Central memory CD8-positive, alpha-beta T cell (primary cell): ENCODE measurements around the gene CCDC182.

Experiments
- ATAC-seq: fragments of 150-1000 bp; cut with Tn5 transposase; replicated peaks from 2 replicates; pipeline ENCODE4 v1.10.0; 2022; ENCODE audit warnings: mild to moderate bottlenecking, moderate FRiP score, moderate number of reproducible peaks; ENCODE audit not compliant: poor library complexity, severe bottlenecking; ENCODE audit errors: extremely low read depth
- DNase-seq, 2 donors: peaks; one replicate each; pipeline ENCODE4 v3.0.0; 2021; ENCODE audit warnings: low spot score in 2 of 2
- H3K27ac Mint-ChIP-seq: one replicate; pipeline ENCODE4 v1.8.0; 2022; ENCODE audit warnings: low read depth, mild to moderate bottlenecking, moderate library complexity, mixed read lengths
- H3K27me3 Mint-ChIP-seq: one replicate; pipeline ENCODE4 v1.8.0; 2022; ENCODE audit warnings: mixed read lengths
- H3K36me3 Mint-ChIP-seq: one replicate; pipeline ENCODE4 v1.8.0; 2022; ENCODE audit warnings: mild to moderate bottlenecking, moderate library complexity, mixed read lengths; ENCODE audit not compliant: insufficient read depth
- H3K4me1 Mint-ChIP-seq: one replicate; pipeline ENCODE4 v1.8.0; 2022; ENCODE audit warnings: mixed read lengths
- H3K4me3 Mint-ChIP-seq: one replicate; pipeline ENCODE4 v1.8.0; 2022; ENCODE audit warnings: mild to moderate bottlenecking, moderate library complexity, mixed read lengths
- H3K9me3 Mint-ChIP-seq: one replicate; pipeline ENCODE4 v1.8.0; 2022; ENCODE audit warnings: mixed read lengths

Gene CCDC182

DNA sequence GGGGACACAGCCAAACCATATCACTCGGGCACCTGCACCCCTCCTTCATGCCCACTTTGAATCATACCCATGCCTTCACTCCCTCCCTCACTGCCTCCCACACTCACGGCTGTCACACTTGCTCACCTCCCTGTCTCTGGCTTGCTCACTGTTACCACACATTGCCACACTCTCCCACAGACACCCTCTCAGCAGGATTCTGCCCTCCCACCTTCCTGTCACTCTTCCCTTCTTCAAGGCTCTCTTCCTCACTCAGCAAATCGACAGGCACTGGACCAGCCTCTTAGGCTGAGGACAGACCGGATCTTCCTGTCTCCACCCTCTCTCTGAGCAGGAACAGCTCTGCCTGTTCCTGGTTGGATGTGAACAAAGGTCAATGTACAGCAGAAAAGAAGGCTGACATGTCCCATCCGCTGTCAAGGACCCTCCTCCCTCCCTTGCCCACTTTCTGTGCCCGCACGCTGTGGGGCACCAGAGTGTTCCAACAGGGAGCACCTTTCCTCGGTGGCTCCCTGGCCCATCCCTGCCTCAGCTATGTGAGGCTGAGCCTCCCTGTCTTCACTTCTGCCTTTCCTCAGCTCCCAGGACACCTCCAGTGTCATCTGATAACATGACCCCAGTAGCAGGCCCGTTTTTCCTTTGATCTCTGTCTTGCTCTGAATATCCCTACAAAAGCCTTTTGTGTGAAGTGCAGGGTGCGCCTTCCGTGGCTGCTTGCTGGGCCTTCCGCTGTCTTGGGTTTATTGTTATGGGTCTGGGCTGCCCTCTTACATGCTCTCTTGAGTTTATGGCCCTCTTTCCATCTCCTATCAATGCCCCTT, 47.0 kb downstream of the CCDC182 start:
- no peak overlapping the region for H3K27ac Mint-ChIP-seq
- H3K4me3 Mint-ChIP-seq = no peak overlapping the region
- peaks cover 4% of the 10 kb centered on the region for H3K9me3 Mint-ChIP-seq
- H3K4me1 Mint-ChIP-seq = peaks cover 6% of the 10 kb centered on the region
- no peaks in the 10 kb centered on the region for H3K27me3 Mint-ChIP-seq
- no peak for ATAC-seq
- peaks cover 4% of the 10 kb centered on the region for H3K36me3 Mint-ChIP-seq
- DNase-seq = no peak

DNA sequence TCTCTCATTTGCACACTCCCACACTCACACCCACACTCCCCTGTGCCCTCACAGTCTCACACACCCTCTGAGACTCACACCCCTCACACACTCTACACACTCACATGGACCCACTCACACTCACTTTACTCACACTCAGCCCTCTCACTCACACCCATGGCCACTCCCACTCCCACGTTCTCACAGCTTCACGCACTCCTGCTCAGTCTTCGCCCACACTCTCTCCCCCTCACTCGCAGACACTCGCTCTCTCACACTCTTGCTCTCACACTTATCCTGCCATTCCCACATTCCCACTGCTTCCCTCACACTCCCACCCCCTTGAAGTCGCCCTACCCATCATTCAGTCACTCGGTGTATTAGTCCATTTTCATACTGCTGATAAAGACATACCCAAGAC, 47.9 kb downstream of the CCDC182 start:
- peaks cover 4% of the 10 kb centered on the region for H3K9me3 Mint-ChIP-seq
- H3K4me3 Mint-ChIP-seq = no peak overlapping the region
- peaks cover 15% of the 10 kb centered on the region for H3K4me1 Mint-ChIP-seq
- peaks cover 4% of the 10 kb centered on the region for H3K36me3 Mint-ChIP-seq
- ATAC-seq (no peak), DNase-seq (no peak)
- H3K27ac Mint-ChIP-seq = no peak overlapping the region
- no peaks in the 10 kb centered on the region for H3K27me3 Mint-ChIP-seq

DNA sequence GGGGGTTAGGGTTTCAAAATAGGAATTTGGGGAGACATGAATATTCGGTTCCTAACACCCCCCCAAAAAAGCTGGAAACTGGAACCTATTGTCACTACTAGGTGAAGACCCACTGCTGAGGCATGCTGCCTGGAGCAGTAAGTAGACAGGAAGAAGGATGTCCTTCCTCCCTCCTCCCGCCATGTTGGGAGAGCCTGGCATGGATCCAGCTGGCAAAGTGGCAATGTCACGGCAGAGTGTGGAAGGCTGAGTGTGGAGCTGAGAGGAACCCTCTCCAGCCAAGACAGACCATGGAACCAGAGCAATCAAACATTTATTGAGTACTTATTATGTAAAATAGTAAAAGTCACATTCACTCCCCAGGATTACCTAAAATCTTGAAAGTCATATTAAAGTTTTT, 49.0 kb downstream of the CCDC182 start:
- Mint-ChIP-seq H3K27me3 (no peaks in the 10 kb centered on the region), H3K4me3 (no peak overlapping the region), H3K36me3 (peaks cover 4% of the 10 kb centered on the region), H3K4me1 (peaks cover 15% of the 10 kb centered on the region), H3K27ac (no peak overlapping the region), H3K9me3 (peaks cover 4% of the 10 kb centered on the region)
- no peak for DNase-seq
- ATAC-seq = no peak
